Activated naive CD8-positive, alpha-beta T cell (primary cell): ENCODE results near the gene TGFB3.
"Not testable (repeated sequence)": the region's sequence is repeated elsewhere in the genome, so short reads cannot be mapped to it uniquely, and the experiment has no call there.

Source experiments
- H3K27ac Mint-ChIP-seq: one replicate; pipeline ENCODE4 v1.8.0; 2021; ENCODE audit warnings: mixed read lengths
- H3K27me3 Mint-ChIP-seq: one replicate; pipeline ENCODE4 v1.8.0; 2021; ENCODE audit warnings: mixed read lengths
- H3K36me3 Mint-ChIP-seq: one replicate; pipeline ENCODE4 v1.8.0; 2021; ENCODE audit warnings: mixed read lengths
- H3K4me1 Mint-ChIP-seq: one replicate; pipeline ENCODE4 v1.8.0; 2021; ENCODE audit warnings: low read depth, mixed read lengths
- H3K4me3 Mint-ChIP-seq: one replicate; pipeline ENCODE4 v1.8.0; 2021; ENCODE audit warnings: mild to moderate bottlenecking, mixed read lengths
- H3K9me3 Mint-ChIP-seq: one replicate; pipeline ENCODE4 v1.8.0; 2021; ENCODE audit warnings: low read depth, mixed read lengths

The TGFB3 gene

GRCh38 chr14:75981426-75982265, at the start of gene TGFB3:
Gene TGFB3 (minus strand): TSS chr14:75981995. CDS start chr14:75980893, 1,102 bp downstream.
- Mint-ChIP-seq H3K9me3 (no peaks in the 10 kb centered on the region), H3K27me3 (no peaks in the 10 kb centered on the region), H3K36me3 (no peaks in the 10 kb centered on the region), H3K27ac (peak within 1 kb of the TSS; percentile 87), H3K4me1 (peaks cover 45% of the 10 kb centered on the region), H3K4me3 (peak within 1 kb of the TSS; percentile 91)

- Mint-ChIP-seq H3K27ac (no peak overlapping the region), H3K4me1 (no peaks in the 10 kb centered on the region), H3K27me3 (no peaks in the 10 kb centered on the region), H3K9me3 (peaks cover 10% of the 10 kb centered on the region), H3K4me3 (no peak overlapping the region), H3K36me3 (peaks cover 34% of the 10 kb centered on the region)
Measured at GRCh38 chr14:76024211-76024907, 42.6 kb upstream of the TGFB3 start.

DNA sequence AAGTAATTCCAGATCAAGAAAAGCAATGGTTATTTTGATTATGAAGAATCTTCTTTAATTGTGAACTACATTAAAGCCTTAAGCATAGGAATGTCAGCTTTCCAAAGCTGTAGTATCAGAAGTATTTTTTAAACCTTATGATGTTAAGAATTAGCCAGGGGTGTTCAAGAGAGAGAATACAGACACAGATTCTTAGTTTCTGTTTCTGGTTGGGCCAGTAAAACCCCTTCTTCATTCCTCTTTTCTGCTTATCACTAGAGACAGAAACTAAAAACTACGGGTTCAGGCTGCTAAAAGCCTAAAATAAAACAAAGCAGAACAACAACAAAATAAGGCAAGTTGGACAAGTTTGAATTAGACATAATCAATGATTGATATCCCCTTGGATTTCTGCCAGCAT, 42.0 kb upstream of the TGFB3 start:
- H3K36me3 Mint-ChIP-seq, result peaks cover 37% of the 10 kb centered on the region
- no peaks in the 10 kb centered on the region for H3K4me1 Mint-ChIP-seq
- H3K27me3 Mint-ChIP-seq, result no peaks in the 10 kb centered on the region
- no peak overlapping the region for H3K27ac Mint-ChIP-seq
- peaks cover 16% of the 10 kb centered on the region for H3K9me3 Mint-ChIP-seq
- H3K4me3 Mint-ChIP-seq, result no peak overlapping the region

- Mint-ChIP-seq H3K36me3 (peaks cover 38% of the 10 kb centered on the region), H3K27me3 (no peaks in the 10 kb centered on the region), H3K4me1 (no peaks in the 10 kb centered on the region), H3K9me3 (peaks cover 22% of the 10 kb centered on the region), H3K4me3 (no peak overlapping the region), H3K27ac (no peak overlapping the region)
Measured at GRCh38 chr14:76022991-76023390, 41.2 kb upstream of the TGFB3 start.

GRCh38 chr14:76019676-76020075, 37.9 kb upstream of the TGFB3 start:
- Mint-ChIP-seq H3K4me1 (no peaks in the 10 kb centered on the region), H3K9me3 (peaks cover 32% of the 10 kb centered on the region), H3K4me3 (no peak overlapping the region), H3K36me3 (peaks cover 63% of the 10 kb centered on the region), H3K27ac (no peak overlapping the region), H3K27me3 (no peaks in the 10 kb centered on the region)

- no peaks in the 10 kb centered on the region for H3K4me1 Mint-ChIP-seq
- no peak overlapping the region for H3K4me3 Mint-ChIP-seq
- no peaks in the 10 kb centered on the region for H3K27me3 Mint-ChIP-seq
- no peak overlapping the region for H3K27ac Mint-ChIP-seq
- peaks cover 32% of the 10 kb centered on the region for H3K9me3 Mint-ChIP-seq
- peaks cover 83% of the 10 kb centered on the region for H3K36me3 Mint-ChIP-seq
Measured at GRCh38 chr14:76015668-76016067, 33.9 kb upstream of the TGFB3 start.

GRCh38 chr14:76015191-76015590, 33.4 kb upstream of the TGFB3 start:
- peaks cover 28% of the 10 kb centered on the region for H3K9me3 Mint-ChIP-seq
- H3K36me3 Mint-ChIP-seq, result peaks cover 80% of the 10 kb centered on the region
- H3K4me1 Mint-ChIP-seq, result no peaks in the 10 kb centered on the region
- H3K27ac Mint-ChIP-seq, result no peak overlapping the region
- H3K27me3 Mint-ChIP-seq, result no peaks in the 10 kb centered on the region
- H3K4me3 Mint-ChIP-seq, result no peak overlapping the region

- H3K4me3 Mint-ChIP-seq, result no peak overlapping the region
- no peaks in the 10 kb centered on the region for H3K27me3 Mint-ChIP-seq
- H3K36me3 Mint-ChIP-seq, result peaks cover 58% of the 10 kb centered on the region
- H3K4me1 Mint-ChIP-seq, result no peaks in the 10 kb centered on the region
- peaks cover 7% of the 10 kb centered on the region for H3K9me3 Mint-ChIP-seq
- H3K27ac Mint-ChIP-seq, result no peak overlapping the region
Measured at GRCh38 chr14:76012354-76012753, 30.6 kb upstream of the TGFB3 start.

DNA sequence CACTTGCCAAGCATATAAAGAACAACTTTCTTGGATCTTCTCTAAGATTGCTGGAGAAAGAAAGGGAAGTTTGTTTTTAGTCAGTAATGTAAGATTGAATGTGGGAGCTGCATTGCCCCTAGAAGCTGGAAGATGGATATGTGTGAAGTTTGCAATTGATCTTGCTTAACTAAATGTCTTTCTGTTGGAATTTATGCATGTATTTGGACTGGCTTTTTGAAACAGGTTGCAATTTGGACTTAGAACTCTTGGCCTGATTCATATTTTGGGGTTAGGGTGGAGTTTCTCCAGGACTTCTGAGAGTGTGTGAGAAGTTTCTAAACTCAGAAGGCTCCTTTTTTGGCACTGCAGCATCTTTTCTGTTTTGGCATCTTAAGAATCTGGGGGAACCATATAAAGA, 30.1 kb upstream of the TGFB3 start:
- H3K36me3 Mint-ChIP-seq, result peaks cover 54% of the 10 kb centered on the region
- no peak overlapping the region for H3K4me3 Mint-ChIP-seq
- H3K9me3 Mint-ChIP-seq, result peaks cover 3% of the 10 kb centered on the region
- no peaks in the 10 kb centered on the region for H3K27me3 Mint-ChIP-seq
- no peak overlapping the region for H3K27ac Mint-ChIP-seq
- H3K4me1 Mint-ChIP-seq, result no peaks in the 10 kb centered on the region

DNA sequence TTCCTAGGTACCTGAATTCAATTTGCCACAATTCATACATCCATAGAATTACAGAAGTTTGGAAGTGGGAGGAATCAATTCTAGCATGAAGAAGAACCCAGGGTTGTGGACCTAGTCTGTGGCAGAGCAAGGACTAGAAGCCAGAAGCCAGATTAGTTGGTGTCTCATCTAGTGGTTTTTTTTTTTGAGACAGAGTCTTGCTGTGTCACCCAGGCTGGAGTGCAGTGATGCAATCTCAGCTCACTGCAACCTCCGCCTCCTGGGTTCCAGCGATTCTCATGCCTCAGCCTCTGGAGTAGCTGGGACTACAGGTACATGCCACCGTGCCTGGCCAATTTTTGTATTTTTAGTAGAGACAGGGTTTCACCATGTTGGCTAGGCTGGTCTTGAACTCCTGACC, 27.8 kb upstream of the TGFB3 start:
- H3K36me3 Mint-ChIP-seq, result peaks cover 46% of the 10 kb centered on the region
- H3K4me1 Mint-ChIP-seq, H3K4me3 Mint-ChIP-seq, H3K27me3 Mint-ChIP-seq, H3K27ac Mint-ChIP-seq, H3K9me3 Mint-ChIP-seq: not testable (repeated sequence)

- no peak overlapping the region for H3K27ac Mint-ChIP-seq
- no peaks in the 10 kb centered on the region for H3K4me1 Mint-ChIP-seq
- H3K9me3 Mint-ChIP-seq, result peaks cover 12% of the 10 kb centered on the region
- H3K36me3 Mint-ChIP-seq, result peaks cover 41% of the 10 kb centered on the region
- no peak overlapping the region for H3K4me3 Mint-ChIP-seq
- no peaks in the 10 kb centered on the region for H3K27me3 Mint-ChIP-seq
Measured at GRCh38 chr14:76007852-76008251, 26.1 kb upstream of the TGFB3 start.

DNA sequence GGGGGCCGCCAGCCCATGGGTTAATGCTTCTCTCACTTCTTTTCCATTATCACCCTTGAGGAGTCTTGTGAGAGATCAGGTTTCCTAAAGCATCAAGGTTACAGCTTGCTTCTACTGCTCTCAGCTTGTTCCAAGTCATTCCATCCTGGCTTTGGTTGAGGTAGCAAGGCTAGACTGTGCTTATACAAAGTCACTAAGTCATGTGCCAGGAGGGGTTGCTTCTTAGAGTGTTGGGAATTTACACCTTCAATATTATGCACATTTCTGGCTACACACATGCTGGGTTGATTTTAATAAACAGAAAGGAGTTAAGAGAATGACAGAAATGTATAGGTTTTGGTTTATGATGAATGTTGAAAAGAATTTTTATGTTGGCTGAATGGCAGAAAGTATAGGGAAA, 25.6 kb upstream of the TGFB3 start:
- Mint-ChIP-seq H3K27me3 (no peaks in the 10 kb centered on the region), H3K27ac (no peak overlapping the region), H3K36me3 (peaks cover 41% of the 10 kb centered on the region), H3K9me3 (peaks cover 12% of the 10 kb centered on the region), H3K4me1 (no peaks in the 10 kb centered on the region), H3K4me3 (no peak overlapping the region)

GRCh38 chr14:76006253-76006652, 24.5 kb upstream of the TGFB3 start:
- peaks cover 41% of the 10 kb centered on the region for H3K36me3 Mint-ChIP-seq
- no peak overlapping the region for H3K27ac Mint-ChIP-seq
- H3K4me3 Mint-ChIP-seq, result no peak overlapping the region
- H3K27me3 Mint-ChIP-seq, result no peaks in the 10 kb centered on the region
- H3K4me1 Mint-ChIP-seq, result no peaks in the 10 kb centered on the region
- peaks cover 12% of the 10 kb centered on the region for H3K9me3 Mint-ChIP-seq

DNA sequence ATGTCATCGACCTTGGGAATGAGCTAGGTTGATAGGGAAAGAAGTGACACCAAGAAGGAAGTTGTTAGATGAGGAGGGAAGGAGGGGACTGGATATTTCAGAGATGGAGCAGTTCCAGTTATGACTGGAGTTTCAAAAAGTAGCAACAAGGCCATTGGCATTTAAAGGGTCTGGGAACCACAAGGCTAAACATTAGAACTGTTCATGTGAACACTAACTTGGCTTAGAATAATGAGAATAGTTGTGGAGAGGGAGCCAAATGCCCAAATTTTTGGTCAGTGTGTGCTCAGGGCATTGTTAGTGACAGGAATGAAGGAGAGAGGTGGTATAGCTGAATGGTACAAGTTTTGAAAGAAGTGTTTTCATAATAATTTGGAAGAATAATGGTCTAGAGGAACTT, 20.6 kb upstream of the TGFB3 start:
- Mint-ChIP-seq H3K27ac (no peak overlapping the region), H3K4me3 (no peak overlapping the region), H3K27me3 (no peaks in the 10 kb centered on the region), H3K4me1 (no peaks in the 10 kb centered on the region), H3K9me3 (peaks cover 12% of the 10 kb centered on the region), H3K36me3 (peaks cover 56% of the 10 kb centered on the region)

GRCh38 chr14:75999511-76000190, 17.9 kb upstream of the TGFB3 start:
- H3K27me3 Mint-ChIP-seq, result no peaks in the 10 kb centered on the region
- H3K4me1 Mint-ChIP-seq, result no peaks in the 10 kb centered on the region
- H3K9me3 Mint-ChIP-seq, result peaks cover 7% of the 10 kb centered on the region
- no peak overlapping the region for H3K27ac Mint-ChIP-seq
- peaks cover 51% of the 10 kb centered on the region for H3K36me3 Mint-ChIP-seq
- no peak overlapping the region for H3K4me3 Mint-ChIP-seq
